ENCODE results near the gene LSP1. TPM values are rescaled to one million over a fixed set of nuclear protein-coding genes. Genes with fewer than 3 reads are reported as not detected.
"Not testable (repeated sequence)": the region's sequence is repeated elsewhere in the genome, so short reads cannot be mapped to it uniquely, and the experiment has no call there.

Gene LSP1
- polyA plus RNA-seq = 10 to 100 TPM in 3 of 4 donors, 1 to 10 TPM in 1; 4.5 to 45.1 (median 22.3) TPM
- long read RNA-seq, donor 1, partial matches to known transcripts = 5 of 9 reads
- long read RNA-seq, donor 1, other reads (novel, unspliced or antisense) = 0 of 9 reads
- long read RNA-seq, donor 2, partial matches to known transcripts = 0 of 2 reads
- long read RNA-seq, donor 2, other reads (novel, unspliced or antisense) = 0 of 2 reads
- long read RNA-seq, donor 3, transcript LSP1-201 (11 exons, 1,699 nt) = major isoform, 8 of 24 reads
- long read RNA-seq, donor 3, partial matches to known transcripts = 16 of 24 reads
- long read RNA-seq, donor 3, other reads (novel, unspliced or antisense) = 0 of 24 reads
- long read RNA-seq, donor 4 = 0 reads
- long read RNA-seq, donor 5, partial matches to known transcripts = 0 of 1 reads
- long read RNA-seq, donor 5, other reads (novel, unspliced or antisense) = 0 of 1 reads
- long read RNA-seq, donor 6, partial matches to known transcripts = 0 of 1 reads
- long read RNA-seq, donor 6, other reads (novel, unspliced or antisense) = 0 of 1 reads
- long read RNA-seq, donor 7 = 0 reads
- long read RNA-seq, donor 8, partial matches to known transcripts = 0 of 4 reads
- long read RNA-seq, donor 8, other reads (novel, unspliced or antisense) = 0 of 4 reads
- long read RNA-seq, donor 9, partial matches to known transcripts = 0 of 2 reads
- long read RNA-seq, donor 9, other reads (novel, unspliced or antisense) = 0 of 2 reads
- long read RNA-seq, donor 10, partial matches to known transcripts = 0 of 3 reads
- long read RNA-seq, donor 10, other reads (novel, unspliced or antisense) = 0 of 3 reads

- DNase-seq (peak in 1 of 2 donors; percentile 66), FAIRE-seq (no peak)
- WGBS, 3 donors = 58 to 64% (median 63%) methylated on average over 18 of the region's 18 CpGs
- no peaks in the 10 kb centered on the region for H3K9me3 ChIP-seq (ENCODE audit: control insufficient read depth in 2 of 2, insufficient read depth in 1 of 2, low read depth in 1 of 2, low read length in 1 of 2)
- peak within 1 kb of the TSS; percentile 13 to 54 (median 51) for H3K4me3 ChIP-seq (ENCODE audit: low read depth in 1 of 3, low read length in 3 of 3)
- peaks cover 0 to 2% (median 0%) of the 10 kb centered on the region in 3 donors for H3K4me1 ChIP-seq (ENCODE audit: control insufficient read depth in 3 of 3, insufficient read depth in 2 of 3, low read depth in 1 of 3, low read length in 2 of 3)
- peak within 1 kb of the TSS in 2 of 3 donors; percentile 57 to 98 for H3K27ac ChIP-seq (ENCODE audit: low read depth in 1 of 3, low read length in 2 of 3)
- H3K36me3 ChIP-seq (ENCODE audit: control insufficient read depth in 3 of 3, insufficient read depth in 2 of 3, low read depth in 1 of 3, low read length in 3 of 3) = no peaks in the 10 kb centered on the region
- H3K27me3 ChIP-seq (ENCODE audit: control insufficient read depth in 3 of 3, insufficient read depth in 3 of 3, low read length in 3 of 3) = no peaks in the 10 kb centered on the region
Observed at GRCh38 chr11:1852877-1853276, at the start of gene LSP1. TSS of gene LSP1 (plus strand) at chr11:1853084. CDS start at chr11:1853145, 61 bp downstream.

- DNase-seq (no peak), FAIRE-seq (no peak)
- no peak overlapping the region for H3K27ac ChIP-seq (ENCODE audit: low read depth in 1 of 3, low read length in 2 of 3)
- 93 to 97% (median 94%) methylated on average over 20 of the region's 20 CpGs for WGBS, 3 donors
- H3K9me3 ChIP-seq (ENCODE audit: control insufficient read depth in 2 of 2, insufficient read depth in 1 of 2, low read depth in 1 of 2, low read length in 1 of 2) = no peaks in the 10 kb centered on the region
- peaks cover 0 to 2% (median 0%) of the 10 kb centered on the region in 3 donors for H3K27me3 ChIP-seq (ENCODE audit: control insufficient read depth in 3 of 3, insufficient read depth in 3 of 3, low read length in 3 of 3)
- no peak overlapping the region for H3K4me3 ChIP-seq (ENCODE audit: low read depth in 1 of 3, low read length in 3 of 3)
- H3K4me1 ChIP-seq (ENCODE audit: control insufficient read depth in 3 of 3, insufficient read depth in 2 of 3, low read depth in 1 of 3, low read length in 2 of 3) = peaks cover 0 to 7% (median 0%) of the 10 kb centered on the region in 3 donors
- no peaks in the 10 kb centered on the region for H3K36me3 ChIP-seq (ENCODE audit: control insufficient read depth in 3 of 3, insufficient read depth in 2 of 3, low read depth in 1 of 3, low read length in 3 of 3)
Observed at GRCh38 chr11:1803246-1803645, 49.6 kb upstream of the LSP1 start.

GRCh38 chr11:1803835-1804519, 48.9 kb upstream of the LSP1 start:
- not testable (repeated sequence) for DNase-seq; H3K4me3 ChIP-seq (ENCODE audit: low read depth in 1 of 3, low read length in 3 of 3); H3K36me3 ChIP-seq (ENCODE audit: control insufficient read depth in 3 of 3, insufficient read depth in 2 of 3, low read depth in 1 of 3, low read length in 3 of 3); H3K9me3 ChIP-seq (ENCODE audit: control insufficient read depth in 2 of 2, insufficient read depth in 1 of 2, low read depth in 1 of 2, low read length in 1 of 2); FAIRE-seq; H3K27ac ChIP-seq (ENCODE audit: low read depth in 1 of 3, low read length in 2 of 3); H3K27me3 ChIP-seq (ENCODE audit: control insufficient read depth in 3 of 3, insufficient read depth in 3 of 3, low read length in 3 of 3); H3K4me1 ChIP-seq (ENCODE audit: control insufficient read depth in 3 of 3, insufficient read depth in 2 of 3, low read depth in 1 of 3, low read length in 2 of 3)
- 61 to 90% (median 67%) methylated on average over 15 to 39 of the region's 42 CpGs for WGBS, 3 donors

GRCh38 chr11:1805525-1805924, 47.4 kb upstream of the LSP1 start:
- H3K27ac ChIP-seq (ENCODE audit: low read depth in 1 of 3, low read length in 2 of 3) = no peak overlapping the region
- H3K36me3 ChIP-seq (ENCODE audit: control insufficient read depth in 3 of 3, insufficient read depth in 2 of 3, low read depth in 1 of 3, low read length in 3 of 3) = no peaks in the 10 kb centered on the region
- peaks cover 0 to 7% (median 0%) of the 10 kb centered on the region in 3 donors for H3K4me1 ChIP-seq (ENCODE audit: control insufficient read depth in 3 of 3, insufficient read depth in 2 of 3, low read depth in 1 of 3, low read length in 2 of 3)
- DNase-seq (no peak), FAIRE-seq (no peak)
- peaks cover 0 to 4% (median 0%) of the 10 kb centered on the region in 3 donors for H3K27me3 ChIP-seq (ENCODE audit: control insufficient read depth in 3 of 3, insufficient read depth in 3 of 3, low read length in 3 of 3)
- H3K4me3 ChIP-seq (ENCODE audit: low read depth in 1 of 3, low read length in 3 of 3) = no peak overlapping the region
- WGBS, 3 donors = 77 to 89% (median 80%) methylated on average over 15 of the region's 15 CpGs
- peaks cover 0 to 4% of the 10 kb centered on the region in 2 donors for H3K9me3 ChIP-seq (ENCODE audit: control insufficient read depth in 2 of 2, insufficient read depth in 1 of 2, low read depth in 1 of 2, low read length in 1 of 2)

GRCh38 chr11:1807264-1807995, 45.5 kb upstream of the LSP1 start:
- WGBS, 3 donors = 15 to 54% (median 28%) methylated on average over 14 of the region's 14 CpGs
- peaks cover 0 to 7% (median 0%) of the 10 kb centered on the region in 3 donors for H3K4me1 ChIP-seq (ENCODE audit: control insufficient read depth in 3 of 3, insufficient read depth in 2 of 3, low read depth in 1 of 3, low read length in 2 of 3)
- H3K36me3 ChIP-seq (ENCODE audit: control insufficient read depth in 3 of 3, insufficient read depth in 2 of 3, low read depth in 1 of 3, low read length in 3 of 3) = no peaks in the 10 kb centered on the region
- peaks cover 0 to 4% (median 0%) of the 10 kb centered on the region in 3 donors for H3K27me3 ChIP-seq (ENCODE audit: control insufficient read depth in 3 of 3, insufficient read depth in 3 of 3, low read length in 3 of 3)
- H3K9me3 ChIP-seq (ENCODE audit: control insufficient read depth in 2 of 2, insufficient read depth in 1 of 2, low read depth in 1 of 2, low read length in 1 of 2) = peaks cover 0 to 9% of the 10 kb centered on the region in 2 donors
- no peak overlapping the region for H3K27ac ChIP-seq (ENCODE audit: low read depth in 1 of 3, low read length in 2 of 3)
- FAIRE-seq = no peak
- DNase-seq = peak; percentile 26 to 70
- H3K4me3 ChIP-seq (ENCODE audit: low read depth in 1 of 3, low read length in 3 of 3) = no peak overlapping the region

- H3K4me3 ChIP-seq (ENCODE audit: low read depth in 1 of 3, low read length in 3 of 3) = no peak overlapping the region
- peaks cover 0 to 13% of the 10 kb centered on the region in 2 donors for H3K9me3 ChIP-seq (ENCODE audit: control insufficient read depth in 2 of 2, insufficient read depth in 1 of 2, low read depth in 1 of 2, low read length in 1 of 2)
- no peaks in the 10 kb centered on the region for H3K36me3 ChIP-seq (ENCODE audit: control insufficient read depth in 3 of 3, insufficient read depth in 2 of 3, low read depth in 1 of 3, low read length in 3 of 3)
- peaks cover 0 to 7% (median 0%) of the 10 kb centered on the region in 3 donors for H3K27me3 ChIP-seq (ENCODE audit: control insufficient read depth in 3 of 3, insufficient read depth in 3 of 3, low read length in 3 of 3)
- no peak for DNase-seq
- FAIRE-seq = no peak
- H3K4me1 ChIP-seq (ENCODE audit: control insufficient read depth in 3 of 3, insufficient read depth in 2 of 3, low read depth in 1 of 3, low read length in 2 of 3) = peaks cover 0 to 7% (median 0%) of the 10 kb centered on the region in 3 donors
- H3K27ac ChIP-seq (ENCODE audit: low read depth in 1 of 3, low read length in 2 of 3) = no peak overlapping the region
- WGBS, 3 donors = 71 to 84% (median 76%) methylated on average over 10 of the region's 10 CpGs
Observed at GRCh38 chr11:1810761-1811160, 42.1 kb upstream of the LSP1 start.

- FAIRE-seq = no peak
- no peak overlapping the region for H3K4me3 ChIP-seq (ENCODE audit: low read depth in 1 of 3, low read length in 3 of 3)
- H3K36me3 ChIP-seq (ENCODE audit: control insufficient read depth in 3 of 3, insufficient read depth in 2 of 3, low read depth in 1 of 3, low read length in 3 of 3) = no peaks in the 10 kb centered on the region
- H3K9me3 ChIP-seq (ENCODE audit: control insufficient read depth in 2 of 2, insufficient read depth in 1 of 2, low read depth in 1 of 2, low read length in 1 of 2) = peaks cover 0 to 13% of the 10 kb centered on the region in 2 donors
- WGBS, 3 donors = 82 to 87% (median 86%) methylated on average over 5 of the region's 5 CpGs
- DNase-seq = no peak
- no peak overlapping the region for H3K27ac ChIP-seq (ENCODE audit: low read depth in 1 of 3, low read length in 2 of 3)
- peaks cover 0 to 7% (median 0%) of the 10 kb centered on the region in 3 donors for H3K4me1 ChIP-seq (ENCODE audit: control insufficient read depth in 3 of 3, insufficient read depth in 2 of 3, low read depth in 1 of 3, low read length in 2 of 3)
- H3K27me3 ChIP-seq (ENCODE audit: control insufficient read depth in 3 of 3, insufficient read depth in 3 of 3, low read length in 3 of 3) = peaks cover 0 to 7% (median 0%) of the 10 kb centered on the region in 3 donors
Observed at GRCh38 chr11:1812274-1812673, 40.6 kb upstream of the LSP1 start.

Measured in small intestine (tissue), 16 donors.